Measurements from ENCODE around the gene IRS2. TPM values are rescaled to one million over a fixed set of nuclear protein-coding genes. Genes with fewer than 3 reads are reported as not detected.

Gene IRS2
- total RNA-seq, 1 donor from 2014 or later = 14.9 TPM

GRCh38 chr13:109789262-109789661, 2.9 kb upstream of the IRS2 start:
- H3K4me1 ChIP-seq = peaks cover 32% of the 10 kb centered on the region
- no peak for DNase-seq
- no peak overlapping the region for H3K4me3 ChIP-seq
- TF ChIP-seq CTCF (IDR thresholded peaks at IDR 0.05; ENCODE audit: borderline replicate concordance) = no peak
- peak overlapping the region; percentile 23 for H3K27ac ChIP-seq (replicated peaks)
- no peaks in the 10 kb centered on the region for H3K36me3 ChIP-seq
- intact Hi-C loops (cut with micrococcal nuclease) = loop anchor here (10.0 kb wide), 1 partner anchor 346 kb away; no protein-coding TSS in a partner anchor
- no peaks in the 10 kb centered on the region for H3K9me3 ChIP-seq (replicated peaks)
- peaks cover 15% of the 10 kb centered on the region for H3K27me3 ChIP-seq (ENCODE audit: low read depth)

GRCh38 chr13:109788372-109789111, 2.2 kb upstream of the IRS2 start:
- H3K9me3 ChIP-seq (replicated peaks) = no peaks in the 10 kb centered on the region
- intact Hi-C loops (cut with micrococcal nuclease) = loop anchor here (10.0 kb wide), 1 partner anchor 346 kb away; no protein-coding TSS in a partner anchor
- H3K27me3 ChIP-seq (ENCODE audit: low read depth) = peaks cover 13% of the 10 kb centered on the region
- H3K4me1 ChIP-seq = peaks cover 39% of the 10 kb centered on the region
- H3K27ac ChIP-seq (replicated peaks) = peak overlapping the region; percentile 87
- H3K36me3 ChIP-seq = peaks cover 6% of the 10 kb centered on the region
- TF ChIP-seq CTCF (IDR thresholded peaks at IDR 0.05; ENCODE audit: borderline replicate concordance) = no peak
- no peak for DNase-seq
- H3K4me3 ChIP-seq = no peak overlapping the region

GRCh38 chr13:109787135-109787954, 962 bp upstream of the IRS2 start:
- intact Hi-C loops (cut with micrococcal nuclease) = loop anchor here (10.0 kb wide), 1 partner anchor 347 kb away; no protein-coding TSS in a partner anchor
- peaks cover 51% of the 10 kb centered on the region for H3K4me1 ChIP-seq
- no peak for TF ChIP-seq CTCF (IDR thresholded peaks at IDR 0.05; ENCODE audit: borderline replicate concordance)
- H3K27ac ChIP-seq (replicated peaks) = peak overlapping the region; percentile 87
- peaks cover 13% of the 10 kb centered on the region for H3K27me3 ChIP-seq (ENCODE audit: low read depth)
- peak overlapping the region; percentile 78 for H3K4me3 ChIP-seq
- H3K9me3 ChIP-seq (replicated peaks) = no peaks in the 10 kb centered on the region
- H3K36me3 ChIP-seq = peaks cover 18% of the 10 kb centered on the region
- DNase-seq = peak; percentile 40

GRCh38 chr13:109785892-109786450, 412 bp downstream of the IRS2 start:
- H3K4me3 ChIP-seq = peak overlapping the region; percentile 78
- H3K27ac ChIP-seq (replicated peaks) = peak overlapping the region; percentile 87
- no peaks in the 10 kb centered on the region for H3K9me3 ChIP-seq (replicated peaks)
- peaks cover 61% of the 10 kb centered on the region for H3K4me1 ChIP-seq
- peaks cover 31% of the 10 kb centered on the region for H3K36me3 ChIP-seq
- intact Hi-C loops (cut with micrococcal nuclease) = loop anchor here (10.0 kb wide), 1 partner anchor 349 kb away; no protein-coding TSS in a partner anchor
- no peak for DNase-seq
- peaks cover 13% of the 10 kb centered on the region for H3K27me3 ChIP-seq (ENCODE audit: low read depth)
- TF ChIP-seq CTCF (IDR thresholded peaks at IDR 0.05; ENCODE audit: borderline replicate concordance) = no peak

Measured in left ventricle myocardium inferior (tissue), 1 donor.